AG10803 (cell line): ENCODE data around the gene CTNS.

Experiments used
- DNase-seq: peaks from one replicate; pipeline ENCODE4 v3.0.0; 2010; ENCODE audit warnings: low read depth
- H3K4me3 ChIP-seq: 2 replicates; pipeline ENCODE4 v1.5.1; 2011; ENCODE audit warnings: mild to moderate bottlenecking, low read length, control low read depth
- CTCF ChIP-seq: conservative IDR thresholded peaks from 2 replicates; pipeline ENCODE4 v1.5.1; 2011; ENCODE audit warnings: mild to moderate bottlenecking, low read length, control low read depth, inconsistent platforms

Gene CTNS

GRCh38 chr17:3690094-3690715, 53.6 kb downstream of the CTNS start:
- no peak for DNase-seq
- H3K4me3 ChIP-seq = no peak overlapping the region
- TF ChIP-seq CTCF = no peak

GRCh38 chr17:3691617-3692067, 55.1 kb downstream of the CTNS start:
- no peak for DNase-seq
- TF ChIP-seq CTCF = no peak
- H3K4me3 ChIP-seq = no peak overlapping the region

GRCh38 chr17:3692346-3692745, 55.8 kb downstream of the CTNS start:
- TF ChIP-seq CTCF = no peak
- DNase-seq = no peak
- no peak overlapping the region for H3K4me3 ChIP-seq

GRCh38 chr17:3693141-3693540, 56.6 kb downstream of the CTNS start:
- no peak for TF ChIP-seq CTCF
- H3K4me3 ChIP-seq = no peak overlapping the region
- DNase-seq = no peak

GRCh38 chr17:3693829-3694231, 57.3 kb downstream of the CTNS start:
- no peak overlapping the region for H3K4me3 ChIP-seq
- no peak for DNase-seq
- TF ChIP-seq CTCF = no peak

- TF ChIP-seq CTCF = no peak
- peak overlapping the region; percentile 64 for H3K4me3 ChIP-seq
- no peak for DNase-seq
These were observed 58.7 kb downstream of the CTNS start for GRCh38 chr17:3695129-3695722.

- peak within 1 kb of the TSS; percentile 64 for H3K4me3 ChIP-seq
- TF ChIP-seq CTCF = no peak
- peak; percentile 13 for DNase-seq
These were observed 59.3 kb downstream of the CTNS start, which contains the start of gene P2RX5 for GRCh38 chr17:3695723-3696411. Gene P2RX5, minus strand, starts transcription at chr17:3696155. Its CDS starts 150 bp downstream, at chr17:3696005.
